T follicular helper cell (primary cell): Measurements from ENCODE around the gene AASS.
"Not testable (repeated sequence)": the region's sequence is repeated elsewhere in the genome, so short reads cannot be mapped to it uniquely, and the experiment has no call there.

Experiments used
- DNase-seq: peaks from one replicate; pipeline ENCODE4 v3.0.0-alpha.2; 2020; ENCODE audit warnings: low read depth
- total RNA-seq, 2 experiments: gene quantifications; one replicate each; lab custom pipeline; 2026; lab: John Stamatoyannopoulos, UW

AASS gene
- total RNA-seq, result 5.1 to 18.4 reads per million in 2 experiments

GRCh38 chr7:122143751-122144711 is at the start of gene AASS:
TSS of gene AASS (minus strand) at chr7:122144249. CDS start at chr7:122133726, 10,523 bp downstream.
- peak; percentile 83 for DNase-seq

GRCh38 chr7:122188785-122189184 is 44.7 kb upstream of the AASS start:
- DNase-seq, result no peak

DNA sequence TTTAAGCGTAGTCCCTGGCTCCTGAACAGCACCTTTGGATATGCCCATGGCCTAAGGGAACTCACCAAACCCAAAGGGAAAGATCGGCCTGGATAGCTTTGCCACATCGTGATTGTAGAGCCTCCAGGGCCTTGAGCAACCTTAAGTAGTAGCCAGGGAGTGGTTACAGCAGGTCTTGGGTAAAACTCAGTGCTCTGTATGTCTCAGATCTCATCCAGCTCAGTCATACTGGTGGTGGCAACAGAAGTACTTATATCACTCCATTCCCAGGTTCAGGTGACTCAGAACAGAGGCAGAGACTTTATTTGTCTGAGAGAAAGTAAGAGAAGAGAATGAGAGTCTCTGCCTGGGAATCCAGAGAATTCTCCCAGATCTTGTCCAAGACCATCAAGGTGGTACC is 39.1 kb upstream of the AASS start:
- no peak for DNase-seq

- no peak for DNase-seq
Measured at GRCh38 chr7:122182081-122182480, 38.0 kb upstream of the AASS start.

- DNase-seq, result not testable (repeated sequence)
Measured at GRCh38 chr7:122172144-122172543, 28.1 kb upstream of the AASS start.

- DNase-seq, result no peak
Measured at GRCh38 chr7:122166740-122167139, 22.7 kb upstream of the AASS start.

DNA sequence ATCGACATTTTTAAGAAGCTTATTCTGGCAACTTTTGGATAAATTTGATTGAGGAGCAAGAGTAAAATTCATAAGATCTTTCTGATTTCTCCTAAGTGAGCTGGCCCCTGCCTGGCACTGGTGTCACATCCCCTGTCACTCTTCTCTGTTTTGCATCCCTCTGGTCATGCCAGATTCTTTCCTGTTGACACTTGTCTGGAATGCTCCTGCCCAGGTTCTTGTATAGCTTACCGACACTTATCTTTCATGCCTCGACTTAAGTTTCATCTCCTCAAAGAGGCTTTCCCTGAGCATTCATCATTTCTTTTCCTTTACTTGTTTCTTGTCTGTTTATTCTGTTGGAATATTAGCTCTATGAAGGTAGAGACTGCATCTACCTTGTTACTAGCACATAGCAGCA is 22.2 kb upstream of the AASS start:
- DNase-seq, result no peak

DNA sequence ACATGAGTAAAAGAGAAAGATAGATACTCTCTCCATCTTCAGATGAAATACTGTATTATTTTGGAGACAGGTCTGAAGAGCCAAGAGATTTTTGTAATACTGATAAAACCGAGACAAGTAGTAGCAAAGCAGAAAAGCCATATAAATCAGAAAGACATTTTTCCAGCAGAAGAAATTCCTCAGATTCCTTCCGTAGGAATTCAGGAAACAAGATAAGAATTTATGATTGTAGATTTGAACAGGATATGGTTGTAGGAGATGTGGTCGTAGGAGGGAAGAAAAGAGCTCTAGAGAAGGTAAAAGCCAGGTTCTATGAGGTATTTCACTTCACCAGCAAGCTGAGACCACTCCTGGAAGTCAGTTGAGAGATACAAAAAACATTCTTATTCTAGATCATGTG is 17.6 kb upstream of the AASS start:
- DNase-seq, result no peak

GRCh38 chr7:122155566-122155965 is 11.5 kb upstream of the AASS start:
- DNase-seq, result no peak

DNA sequence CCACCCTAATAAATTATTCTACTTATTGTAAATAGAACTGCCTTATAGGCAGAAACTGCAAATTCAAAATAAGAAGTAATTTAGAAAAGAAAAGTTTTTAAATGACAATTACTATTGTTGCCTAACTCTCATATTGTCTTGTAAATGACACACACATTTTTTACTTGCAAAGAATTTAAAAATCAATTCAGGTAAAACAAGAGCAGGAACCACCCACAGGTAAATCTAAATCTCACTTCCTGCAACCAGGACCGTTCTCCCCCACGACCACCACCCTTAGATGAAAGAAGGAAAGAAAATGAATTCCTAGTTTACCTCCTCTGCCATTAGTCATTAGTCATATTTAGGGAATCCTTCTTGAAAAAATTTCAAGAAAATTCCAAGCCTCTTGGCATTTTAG is 4.8 kb upstream of the AASS start:
- DNase-seq, result no peak

GRCh38 chr7:122148081-122148480 is 4.0 kb upstream of the AASS start:
- no peak for DNase-seq

GRCh38 chr7:122145937-122146645 is 2.0 kb upstream of the AASS start:
- no peak for DNase-seq

- no peak for DNase-seq
Measured at GRCh38 chr7:122143376-122143750, 686 bp downstream of the AASS start.

DNA sequence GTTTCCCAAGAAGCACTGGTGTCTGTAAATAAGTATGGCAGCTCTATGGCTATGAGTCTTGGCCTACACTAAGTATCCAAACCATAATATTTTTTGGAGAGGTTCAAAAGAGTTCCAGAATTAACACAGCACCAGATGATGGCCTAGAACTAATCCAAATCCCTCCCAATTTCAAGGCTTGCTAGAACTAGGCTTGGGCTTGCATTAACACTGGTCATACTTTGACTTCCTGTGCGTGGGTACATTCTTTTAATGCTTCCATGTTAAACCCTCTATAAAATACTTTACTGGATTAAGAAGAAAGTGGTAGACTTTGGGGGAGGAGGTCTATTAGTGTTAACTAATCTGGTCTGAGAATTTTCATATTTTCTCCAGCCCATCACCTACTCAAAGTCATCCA is 3.1 kb downstream of the AASS start:
- no peak for DNase-seq

GRCh38 chr7:122137251-122138077 is 6.6 kb downstream of the AASS start:
- DNase-seq, result no peak

GRCh38 chr7:122136639-122137245 is 7.3 kb downstream of the AASS start:
- DNase-seq, result no peak

DNA sequence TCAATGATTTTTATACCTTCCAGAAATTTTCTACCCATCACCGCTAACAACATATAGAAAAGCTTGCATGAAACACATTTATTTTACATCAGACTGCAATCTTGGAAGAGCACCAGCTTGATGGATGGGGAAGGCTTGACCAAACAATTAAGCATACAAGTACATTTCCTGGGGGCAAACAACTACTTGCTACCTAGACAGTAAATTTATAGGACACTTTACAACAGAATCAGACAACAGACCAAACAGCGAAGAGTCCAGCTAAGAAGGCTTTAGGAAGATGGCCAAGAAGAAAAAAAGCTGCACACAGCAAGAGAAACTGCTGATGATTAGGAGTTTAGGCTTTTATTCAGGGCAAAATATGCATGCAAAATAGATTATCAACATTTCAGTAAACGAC is 8.0 kb downstream of the AASS start:
- DNase-seq, result no peak

GRCh38 chr7:122135275-122135674 is 8.8 kb downstream of the AASS start:
- no peak for DNase-seq

- DNase-seq, result not testable (repeated sequence)
Measured at GRCh38 chr7:122134793-122135192, 9.3 kb downstream of the AASS start.

DNA sequence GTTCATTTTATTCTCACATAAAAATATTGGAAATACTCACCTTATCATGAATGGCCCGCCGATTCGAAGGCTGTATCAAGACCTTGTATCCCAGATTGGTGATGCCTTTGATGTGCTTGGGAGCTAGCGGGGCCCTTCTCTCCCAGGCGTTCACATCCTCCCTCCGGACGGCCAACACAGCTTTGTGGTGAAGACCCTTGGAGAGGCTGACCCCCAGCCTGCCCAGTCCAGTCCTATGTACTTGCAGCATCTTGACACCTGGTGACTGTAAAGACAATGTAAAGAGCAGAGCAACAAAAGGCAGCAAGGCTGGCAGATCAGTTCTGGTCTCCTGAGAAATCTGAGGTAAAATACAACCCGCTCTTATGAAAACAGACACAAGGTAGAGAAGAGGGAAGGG is 10.6 kb downstream of the AASS start:
- DNase-seq, result no peak

DNA sequence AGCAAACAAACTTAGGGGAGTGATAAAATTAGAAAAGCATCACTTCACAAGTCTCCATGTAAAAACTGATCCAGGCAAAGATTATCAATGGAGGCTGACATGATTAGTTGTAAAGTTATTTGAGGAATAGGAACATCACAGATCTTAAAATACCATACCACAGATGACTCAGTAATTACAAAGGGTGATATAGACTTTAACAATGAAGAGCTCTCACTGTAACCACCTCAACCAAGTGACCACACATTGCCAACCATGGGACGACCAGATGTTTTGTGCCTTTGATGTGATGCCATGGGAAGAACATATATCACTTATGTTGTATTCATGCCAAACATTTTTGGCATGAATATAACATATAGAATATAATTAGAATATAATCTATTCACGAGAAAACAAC is 11.7 kb downstream of the AASS start:
- DNase-seq, result no peak

GRCh38 chr7:122123746-122124145 is 20.3 kb downstream of the AASS start:
- DNase-seq, result no peak
